ENCODE results near the gene ERVH48-1.
A peak's percentile ranks its signal among the peaks of the same experiment; 100 is the strongest.
"Not testable (repeated sequence)": the region's sequence is repeated elsewhere in the genome, so short reads cannot be mapped to it uniquely, and the experiment has no call there.

The ERVH48-1 gene

GRCh38 chr21:42900446-42900845 is 25.0 kb downstream of the ERVH48-1 start:
- DNase-seq: no peak

GRCh38 chr21:42892931-42893755 is 32.3 kb downstream of the ERVH48-1 start, which contains the start of gene NDUFV3:
Gene NDUFV3, plus strand, starts transcription at chr21:42893309. Its CDS starts 25 bp downstream, at chr21:42893334.
- peak; percentile 100 for DNase-seq

GRCh38 chr21:42892582-42892930 is 32.9 kb downstream of the ERVH48-1 start:
- no peak for DNase-seq

- DNase-seq: no peak
These were observed 38.1 kb downstream of the ERVH48-1 start for GRCh38 chr21:42887326-42887725.

GRCh38 chr21:42883921-42884320 is 41.5 kb downstream of the ERVH48-1 start:
- no peak for DNase-seq

DNA sequence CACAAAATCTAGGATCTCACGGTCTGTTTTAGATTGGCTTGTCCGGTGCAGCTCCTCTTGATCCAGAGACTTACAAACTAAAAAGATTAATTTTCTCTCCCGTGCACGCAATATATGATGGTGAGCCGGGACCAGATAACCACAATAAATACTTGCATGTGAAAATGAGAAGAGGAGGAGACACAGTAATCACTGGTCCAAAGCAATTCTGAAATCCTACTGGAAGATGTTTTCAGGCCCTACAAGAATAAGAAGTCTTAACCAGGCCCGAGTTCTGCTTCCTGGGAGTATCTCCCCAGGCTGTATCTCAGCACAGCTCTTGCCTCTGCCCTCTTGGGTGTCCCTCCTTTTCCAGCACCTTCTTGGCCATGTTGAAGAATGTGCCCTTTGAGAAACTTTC is 45.1 kb downstream of the ERVH48-1 start:
- DNase-seq: no peak

- peak; percentile 98 to 99 for DNase-seq
These were observed 46.2 kb downstream of the ERVH48-1 start, which contains the start of gene WDR4 for GRCh38 chr21:42878993-42879787. Gene WDR4, minus strand, starts transcription at chr21:42879539. Its CDS starts 44 bp downstream, at chr21:42879495.

DNA sequence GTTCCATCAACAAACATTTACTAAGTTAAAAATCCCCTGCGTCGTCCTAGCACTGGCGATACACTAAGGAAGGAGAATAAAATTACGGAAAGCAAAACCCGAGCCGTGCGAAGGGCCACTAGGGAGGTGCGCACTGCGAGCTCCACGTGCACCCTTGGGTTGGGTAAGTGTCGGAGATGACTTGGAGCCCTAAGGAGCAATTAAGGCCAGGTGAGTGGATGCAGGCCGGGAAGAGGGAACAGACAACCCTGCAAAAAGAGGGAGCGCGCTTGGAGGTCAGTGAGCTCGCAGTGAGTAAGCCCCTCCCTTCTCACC is 46.8 kb downstream of the ERVH48-1 start:
- peak; percentile 7 to 21 for DNase-seq

DNA sequence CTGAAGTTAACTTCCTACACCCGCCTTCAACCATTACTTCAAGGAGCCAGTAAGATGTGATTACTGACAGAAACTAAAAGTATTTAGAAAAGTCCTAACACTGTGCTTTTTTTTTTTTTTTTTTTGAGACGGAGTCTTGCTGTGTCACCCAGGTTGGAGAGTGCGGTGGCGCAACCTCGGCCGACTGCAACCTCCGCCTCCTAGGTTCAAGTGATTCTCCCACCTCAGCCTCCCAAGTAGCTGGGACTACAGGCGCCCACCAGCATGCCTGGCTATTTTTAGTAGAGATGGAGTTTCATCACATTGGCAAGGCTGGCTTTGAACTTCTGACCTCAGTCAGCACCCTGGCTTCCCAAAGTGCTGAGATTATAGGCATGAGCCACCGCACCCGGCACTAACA is 49.6 kb downstream of the ERVH48-1 start:
- DNase-seq: not testable (repeated sequence)

DNA sequence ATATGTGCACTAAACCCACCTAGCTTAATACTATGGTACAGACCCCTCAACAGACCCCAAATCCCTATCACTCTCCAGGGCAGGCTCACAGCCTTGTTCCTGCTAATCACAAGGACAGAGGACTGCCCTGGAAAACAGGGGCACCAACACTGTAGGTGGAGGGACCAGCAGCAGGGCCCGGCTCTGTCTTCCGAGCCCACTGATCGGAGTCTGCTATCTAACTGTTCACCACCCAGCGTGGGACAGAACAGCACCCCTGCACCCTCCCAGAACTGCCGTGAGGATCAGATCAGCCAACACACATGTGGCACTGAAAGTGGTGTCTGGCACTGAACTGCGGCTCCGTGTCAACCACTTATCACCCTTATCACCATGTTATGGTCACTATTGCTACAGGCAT is 52.3 kb downstream of the ERVH48-1 start:
- DNase-seq: no peak

GRCh38 chr21:42868196-42868595 is 57.2 kb downstream of the ERVH48-1 start:
- DNase-seq: no peak

All from activated CD4-positive, alpha-beta T cell treated with anti-CD3 and anti-CD28 coated beads, Interleukin-2, amount 50 U/mL, for 4 hours (primary cell).